IPS-NIHi11 (cell line): Measurements from ENCODE around the gene ABLIM1.

Experiments used
- DNase-seq: peaks from one replicate; pipeline ENCODE4 v3.0.0; 2012; ENCODE audit warnings: mixed read lengths, low spot score

ABLIM1 gene

DNA sequence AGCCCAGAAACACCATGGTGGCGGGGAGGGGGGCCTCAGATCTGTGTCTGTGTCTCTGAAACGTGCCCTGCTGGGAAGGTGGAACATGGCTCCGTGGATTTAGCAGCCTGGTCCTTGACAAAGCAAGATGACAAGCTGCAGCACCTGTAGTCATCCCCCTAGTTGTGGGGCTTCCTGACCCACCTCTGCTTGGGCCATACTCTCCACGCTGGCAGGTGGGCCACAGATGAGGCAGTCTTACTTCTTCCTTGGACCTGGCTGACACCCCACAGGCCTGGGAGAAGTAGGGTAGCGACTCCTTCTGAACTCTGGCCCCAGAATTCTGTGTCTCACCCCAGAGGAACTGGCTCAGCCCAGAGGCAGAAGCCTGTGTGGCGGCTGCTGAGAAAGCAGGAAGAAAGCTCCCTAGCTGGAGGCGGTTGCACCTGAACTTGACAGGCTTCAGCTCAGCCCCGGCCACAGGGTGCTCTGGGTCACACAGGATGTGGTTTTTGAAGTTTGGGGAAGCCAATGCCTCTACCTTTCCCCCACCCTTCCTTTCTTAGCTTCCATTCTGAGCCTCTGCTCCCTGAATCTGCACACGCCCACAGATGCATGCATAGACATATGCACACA lies 113.9 kb downstream of the ABLIM1 start:
- DNase-seq = no peak

DNA sequence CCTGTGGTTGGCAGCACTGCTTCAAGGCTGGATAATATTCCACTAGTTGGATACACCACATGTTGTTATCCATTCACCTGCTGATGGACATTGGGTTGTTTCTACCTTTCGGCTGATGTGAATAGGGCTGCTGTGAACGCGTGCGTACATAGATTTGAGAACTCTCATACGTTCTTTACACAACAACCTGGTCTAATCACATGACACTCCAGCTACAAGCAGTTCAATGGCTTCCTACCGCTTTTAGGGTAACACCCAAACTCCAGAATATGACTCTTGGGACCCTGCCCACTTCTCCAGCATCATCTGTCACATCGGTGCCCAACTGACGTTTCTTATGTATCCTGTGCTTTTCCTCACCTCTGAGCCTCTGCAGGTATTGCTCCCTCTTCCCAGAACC lies 114.6 kb downstream of the ABLIM1 start:
- no peak for DNase-seq

DNA sequence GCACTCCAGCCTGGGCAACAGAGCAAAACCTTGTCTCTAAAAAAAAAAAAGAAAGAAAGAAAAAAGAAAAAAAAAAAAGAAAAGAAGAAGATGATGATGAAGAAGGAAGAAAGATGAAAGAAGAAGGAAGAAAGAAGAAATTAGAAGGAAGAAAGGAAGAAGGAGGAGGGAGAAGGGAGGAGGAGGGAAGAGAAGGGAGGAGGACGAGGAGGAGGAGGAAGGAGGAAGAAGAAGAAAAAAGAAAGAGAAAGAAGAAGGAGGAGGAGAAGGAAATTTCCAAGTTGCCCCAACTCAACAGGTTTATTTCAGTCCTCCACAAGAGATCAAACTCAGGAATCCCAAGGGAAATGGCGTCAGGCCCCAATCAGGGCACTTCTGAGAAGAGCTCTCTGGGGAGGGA lies 115.7 kb downstream of the ABLIM1 start:
- no peak for DNase-seq

DNA sequence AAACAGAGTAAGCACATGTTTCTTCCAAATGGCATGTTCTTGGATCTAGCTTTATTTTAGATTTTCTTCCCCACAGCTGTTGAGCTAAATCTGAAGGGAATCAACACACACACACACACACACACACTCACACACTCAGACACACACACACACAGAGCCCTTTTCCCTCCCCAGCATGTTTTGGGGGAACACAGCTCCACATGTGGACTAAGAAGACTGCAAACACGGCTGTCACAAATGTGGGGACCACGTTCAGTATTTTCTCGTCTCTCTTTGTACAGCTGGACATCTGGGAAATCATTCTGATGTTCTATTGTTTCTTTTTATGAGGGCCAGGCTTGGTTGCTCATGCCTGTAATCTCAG lies 116.3 kb downstream of the ABLIM1 start:
- no peak for DNase-seq

DNA sequence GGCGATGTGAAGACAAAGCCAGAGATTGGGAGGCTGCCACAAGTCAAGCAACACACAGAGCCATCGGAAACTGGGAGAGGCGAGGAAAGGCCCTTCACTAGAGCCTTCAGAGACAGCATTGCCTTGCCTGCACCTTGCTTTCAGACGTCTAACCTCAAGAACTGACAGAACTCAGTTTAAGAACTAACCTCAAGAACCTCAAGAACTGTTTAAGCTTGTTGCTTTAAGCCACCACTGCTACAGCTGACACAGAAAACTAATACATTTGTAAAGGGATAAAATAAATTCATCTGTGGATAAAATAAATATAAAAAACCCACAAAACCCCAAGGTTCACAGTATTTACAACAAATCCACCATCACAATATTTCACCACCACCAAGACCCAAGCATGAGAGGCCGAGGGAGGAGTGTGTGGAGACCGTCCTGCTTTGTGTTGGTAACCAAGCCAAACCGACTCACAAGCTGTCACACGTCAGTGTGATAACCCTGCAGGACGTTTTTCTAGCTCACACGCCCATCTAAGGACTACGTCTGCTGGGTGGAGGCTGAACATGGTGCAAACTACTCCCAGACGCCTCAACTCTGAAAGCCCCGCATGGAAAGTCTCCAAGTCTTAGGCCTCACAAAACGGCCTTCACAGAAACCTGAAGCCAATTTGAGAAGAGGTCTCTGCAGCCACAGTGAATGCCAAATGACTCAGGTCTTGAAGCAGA lies 116.8 kb downstream of the ABLIM1 start:
- DNase-seq = no peak

DNA sequence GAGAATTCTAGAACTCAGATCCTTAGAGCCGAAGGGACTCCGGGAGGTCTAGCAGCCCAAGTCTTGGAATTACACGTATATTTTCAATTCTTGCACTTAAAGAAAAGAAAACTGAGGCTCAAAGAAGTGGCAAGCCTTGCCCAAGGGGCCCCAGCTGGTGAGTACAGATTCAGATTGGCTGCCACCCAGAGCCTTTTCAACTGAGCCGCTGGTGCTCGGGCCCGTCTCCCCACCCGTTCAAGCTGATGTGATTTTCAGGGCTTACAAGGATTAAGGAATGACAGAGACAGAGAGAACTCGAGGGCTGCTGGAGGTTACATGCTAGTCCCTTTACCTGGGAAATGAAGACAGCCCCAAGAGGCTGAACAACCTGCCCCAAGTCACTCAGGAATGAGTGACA lies 117.8 kb downstream of the ABLIM1 start:
- no peak for DNase-seq

DNA sequence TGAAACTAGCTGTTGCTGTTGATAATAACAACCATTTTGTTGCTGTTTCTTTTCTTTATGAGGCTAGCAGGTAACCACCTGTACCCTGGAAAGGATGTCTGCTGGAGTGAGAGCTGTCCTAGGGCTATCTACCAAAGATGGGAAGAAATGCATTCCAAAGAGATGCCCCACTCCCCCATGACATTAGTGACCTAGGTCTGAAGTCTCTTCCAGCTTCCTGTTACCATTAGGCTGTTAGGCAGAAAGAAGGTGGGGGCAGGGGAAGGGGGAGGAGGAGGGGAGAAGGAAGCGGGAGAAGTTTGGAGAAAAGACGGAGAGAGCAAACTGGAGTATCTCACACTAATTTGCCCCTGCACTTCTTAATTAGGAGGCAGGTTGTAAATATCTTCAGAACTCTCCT lies 118.5 kb downstream of the ABLIM1 start:
- DNase-seq = peak; percentile 46

DNA sequence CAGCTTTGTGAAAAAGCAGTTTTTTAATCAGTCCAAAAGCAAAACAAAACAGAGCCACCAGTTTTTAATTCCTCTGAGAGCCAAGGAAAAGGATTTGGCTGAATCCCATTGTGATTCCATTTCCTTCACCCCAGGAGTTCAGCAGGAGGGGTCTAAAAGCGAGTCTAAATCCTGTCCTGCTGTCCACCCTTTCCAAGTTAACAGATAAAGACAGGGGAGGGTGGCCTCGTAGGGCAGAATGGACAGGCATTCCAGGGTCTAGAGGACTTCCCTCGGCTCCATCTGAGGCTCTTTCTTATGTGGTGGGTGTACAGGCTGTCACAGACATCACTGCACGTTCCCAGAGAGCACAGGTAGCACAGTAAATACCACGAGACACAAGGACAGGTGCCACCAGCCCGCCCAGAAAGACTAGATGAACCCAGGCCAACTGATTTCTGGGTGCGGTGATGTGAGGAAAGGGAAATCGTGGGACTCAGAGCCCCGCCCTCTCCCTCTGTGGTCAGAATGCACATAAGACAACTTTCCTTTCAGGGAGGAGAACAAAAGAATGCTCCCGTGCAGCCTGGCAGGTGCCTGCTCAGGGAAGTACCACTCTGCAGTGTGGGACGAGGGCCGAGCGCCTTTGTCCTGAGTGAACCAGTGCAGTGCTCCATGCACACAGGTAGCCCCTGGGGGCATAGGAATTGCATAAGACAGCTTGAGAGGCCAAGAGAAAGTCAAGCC lies 119.7 kb downstream of the ABLIM1 start:
- peak; percentile 60 for DNase-seq

DNA sequence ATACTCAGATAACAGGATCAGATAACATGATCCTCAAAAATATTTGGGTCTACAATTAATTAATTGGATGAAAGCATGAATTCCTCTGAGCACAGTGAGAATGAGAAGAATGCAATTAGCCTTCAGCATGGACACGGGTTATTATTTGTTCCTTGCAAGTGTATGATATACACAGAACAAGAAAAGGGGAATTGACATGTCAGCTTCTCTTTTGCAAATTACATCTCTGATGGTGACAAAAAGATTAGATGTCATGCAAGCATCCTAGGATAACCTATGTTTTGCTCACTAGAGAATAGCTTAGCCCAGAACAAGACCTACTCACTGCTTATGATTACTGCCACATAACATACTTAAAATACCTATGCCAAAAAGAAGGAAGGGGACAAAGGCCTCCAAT lies 120.3 kb downstream of the ABLIM1 start:
- DNase-seq = no peak

DNA sequence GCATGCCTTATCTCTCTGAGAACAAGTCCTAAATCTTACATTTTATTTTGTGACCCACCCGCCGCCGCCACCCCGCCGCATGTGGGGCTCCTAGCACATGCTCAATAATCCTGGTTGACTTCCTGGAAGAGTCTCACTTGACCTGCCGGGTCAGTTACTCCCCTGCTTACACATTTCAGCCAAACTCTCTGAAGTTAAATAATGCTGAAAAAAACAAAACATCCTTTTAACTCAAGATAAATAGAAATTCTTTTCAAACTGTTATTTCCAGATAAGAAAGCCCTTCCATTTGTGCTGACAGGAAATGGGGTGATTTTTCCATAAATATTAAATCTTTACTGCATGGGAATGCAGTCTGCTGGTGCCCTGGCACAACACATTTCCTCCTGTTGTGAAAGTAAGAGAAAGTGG lies 123.5 kb downstream of the ABLIM1 start:
- no peak for DNase-seq

DNA sequence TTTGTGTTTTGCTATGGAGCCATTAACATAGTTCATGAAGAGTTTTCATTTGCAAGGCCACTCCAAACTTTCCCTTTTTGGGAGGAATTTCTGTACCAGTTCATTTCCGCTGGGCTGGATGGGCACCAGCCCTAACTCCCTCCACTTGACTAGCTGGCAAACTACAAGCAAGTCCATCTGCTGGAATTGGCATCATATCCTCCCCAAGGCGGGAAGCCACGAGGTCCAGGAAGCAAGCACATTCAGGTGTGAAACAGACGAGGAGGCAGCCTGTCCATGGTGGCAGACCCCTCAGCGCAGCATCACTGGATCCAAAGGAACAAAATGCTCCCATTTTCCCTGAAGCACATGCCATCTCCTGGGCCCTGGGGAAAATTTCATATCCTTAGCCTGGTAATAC lies 125.8 kb downstream of the ABLIM1 start:
- no peak for DNase-seq

DNA sequence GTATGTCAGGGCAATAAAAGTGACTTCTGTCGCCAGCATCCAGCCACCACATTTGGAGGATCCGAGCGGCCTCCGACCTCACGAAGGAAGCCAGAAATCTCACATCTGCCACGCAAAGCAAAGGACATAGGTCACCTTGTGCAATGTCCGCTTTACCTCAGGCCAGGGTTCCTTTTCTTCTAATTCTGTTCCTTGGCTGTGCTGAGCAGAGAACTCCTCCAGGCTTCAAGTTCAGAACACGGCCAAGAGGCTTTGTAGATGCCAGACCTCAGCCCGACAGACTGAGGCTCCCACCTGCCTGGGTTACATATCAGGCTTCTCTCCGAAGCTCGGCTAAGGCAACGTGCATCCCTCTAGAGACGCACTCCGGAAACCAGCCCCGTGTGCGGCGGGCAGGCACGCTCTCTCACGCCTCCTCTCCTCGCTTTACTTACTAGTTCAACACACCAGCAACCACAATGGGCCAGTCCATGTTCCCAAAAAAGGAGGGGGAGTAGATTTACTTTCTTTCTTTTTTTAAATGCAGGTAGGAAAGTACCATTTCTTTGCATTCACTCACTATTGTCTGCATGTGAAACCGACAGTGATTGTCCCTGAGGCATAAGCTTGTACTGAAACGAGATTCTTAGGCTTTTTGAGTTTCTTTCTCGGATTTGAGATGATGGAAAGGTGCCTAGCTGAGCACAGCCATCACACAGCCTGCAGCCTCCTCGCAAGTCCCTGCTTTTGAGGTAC lies 131.4 kb downstream of the ABLIM1 start:
- DNase-seq = peak; percentile 88

DNA sequence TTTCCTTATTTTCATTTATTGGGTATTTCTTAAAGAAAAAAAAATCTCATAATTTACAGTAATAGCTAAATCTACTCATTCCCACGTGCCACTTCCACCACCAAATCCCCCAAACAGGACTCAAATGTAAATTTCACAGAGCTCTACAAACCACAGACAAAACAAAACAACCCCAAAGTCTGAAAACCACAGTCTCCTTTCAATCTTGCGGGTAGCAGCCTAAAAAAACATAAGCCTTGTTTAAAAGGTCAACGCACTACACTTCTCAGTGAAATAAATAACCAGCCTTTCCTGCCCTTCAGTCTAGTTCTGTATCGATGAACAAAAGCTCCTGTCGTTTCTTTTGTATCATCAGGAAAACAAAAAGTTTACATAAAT lies 132.0 kb downstream of the ABLIM1 start:
- DNase-seq = no peak

DNA sequence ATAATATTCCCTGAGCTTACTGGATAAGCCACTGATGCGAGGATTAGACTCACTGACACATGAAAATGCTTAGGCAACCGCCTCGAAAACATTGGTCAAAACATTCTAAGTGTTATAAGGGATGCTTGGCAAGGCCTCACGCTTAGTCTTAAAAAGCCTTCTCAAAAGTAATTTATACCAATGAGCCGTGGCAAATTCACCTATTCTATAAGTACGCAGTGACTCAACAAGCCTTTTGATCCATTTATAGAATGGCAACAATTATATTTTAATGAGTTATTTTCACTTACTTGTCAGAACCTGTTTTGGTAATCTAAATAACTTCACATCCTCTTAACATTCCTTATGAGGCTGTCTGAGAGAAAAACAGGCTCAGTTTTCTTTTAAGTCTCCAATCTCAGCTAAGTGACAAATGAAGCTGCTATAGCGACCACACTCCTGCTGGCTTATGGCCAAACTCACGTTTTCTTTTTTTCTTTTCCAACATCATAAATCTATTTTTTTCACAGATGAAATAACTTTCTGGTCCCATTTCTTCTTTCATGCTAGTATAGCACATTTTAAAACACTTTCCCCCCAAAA lies 132.6 kb downstream of the ABLIM1 start:
- no peak for DNase-seq

DNA sequence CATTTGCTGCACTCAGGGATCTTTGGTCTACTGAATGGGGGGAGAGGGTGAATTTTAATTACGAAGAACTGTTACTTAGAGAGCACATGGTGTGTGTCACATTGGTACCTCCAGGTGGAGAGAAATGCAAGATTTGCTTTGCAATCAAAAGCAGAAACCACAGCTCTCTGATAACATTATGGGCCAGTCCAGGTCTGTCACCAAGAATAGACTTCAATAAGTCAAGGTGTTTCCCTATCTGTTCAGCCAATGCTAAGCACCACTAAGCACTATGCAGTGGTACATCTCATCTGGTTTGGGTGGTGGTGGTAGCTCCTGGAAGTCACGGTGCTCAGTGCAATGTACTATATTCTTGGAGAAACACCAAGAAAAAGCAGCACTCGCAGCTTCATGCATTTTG lies 134.2 kb downstream of the ABLIM1 start:
- no peak for DNase-seq

DNA sequence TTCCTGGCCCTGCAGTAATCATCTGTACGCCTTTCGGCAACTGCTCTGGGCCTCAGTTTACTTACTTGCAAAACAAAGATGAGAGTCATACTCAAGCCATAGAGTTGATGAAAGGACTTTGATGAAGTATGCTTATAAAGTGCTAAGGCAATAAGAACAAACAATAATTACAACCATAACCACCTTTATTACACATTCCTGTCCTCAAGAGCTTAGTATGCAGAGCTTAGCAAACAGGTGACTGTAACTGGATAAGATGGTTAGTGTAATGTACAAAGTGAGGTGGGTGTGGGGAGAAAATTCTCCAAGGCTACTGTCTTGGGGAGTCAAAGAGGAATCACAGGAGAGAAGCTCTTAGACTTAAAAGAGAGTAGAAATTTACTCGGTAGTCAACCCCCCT lies 136.8 kb downstream of the ABLIM1 start:
- no peak for DNase-seq

DNA sequence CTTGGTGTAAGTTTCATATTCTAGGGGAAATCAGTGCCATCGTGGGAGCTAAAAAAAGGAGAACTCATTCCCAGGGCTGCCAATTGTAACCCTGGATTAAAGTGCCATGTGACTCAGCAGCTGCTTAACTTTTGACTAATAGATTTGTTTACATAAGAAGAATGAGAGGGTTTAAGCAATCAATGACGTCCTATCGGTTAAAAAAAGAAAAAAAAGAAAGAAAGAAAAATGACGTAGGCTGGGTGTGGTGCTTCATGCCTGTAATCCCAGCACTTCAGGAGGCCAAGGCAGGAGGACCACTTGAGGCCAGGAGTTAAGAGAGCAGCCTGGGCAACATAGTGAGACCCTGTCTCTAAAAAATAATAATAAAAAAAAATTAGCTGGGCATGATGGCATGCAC lies 137.6 kb downstream of the ABLIM1 start:
- no peak for DNase-seq

DNA sequence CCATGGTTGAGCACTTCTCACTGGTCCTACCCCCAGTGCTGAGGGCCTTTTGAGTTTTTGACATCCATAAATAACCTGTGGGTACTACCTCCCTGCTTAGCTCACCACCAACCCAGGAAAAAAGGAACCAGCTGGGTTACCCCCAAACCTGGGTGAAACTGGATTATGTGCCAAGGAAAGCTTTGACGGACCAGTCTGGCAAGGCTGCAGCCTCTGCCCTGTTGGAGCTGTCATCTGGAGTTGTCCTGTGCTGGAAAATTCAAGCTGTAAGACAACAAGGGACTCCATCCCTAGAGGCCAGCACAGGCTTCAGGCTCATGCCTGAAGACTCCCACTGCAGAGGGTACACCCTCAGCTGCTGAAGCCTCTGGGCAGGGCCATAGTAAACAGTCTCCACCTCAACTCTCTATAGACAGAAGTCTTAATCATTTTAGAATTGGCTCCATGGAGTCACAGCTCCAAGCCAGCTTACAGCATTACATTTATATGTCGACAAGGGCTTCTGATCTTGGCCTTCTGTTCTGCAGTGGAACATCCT lies 138.2 kb downstream of the ABLIM1 start:
- DNase-seq = no peak

DNA sequence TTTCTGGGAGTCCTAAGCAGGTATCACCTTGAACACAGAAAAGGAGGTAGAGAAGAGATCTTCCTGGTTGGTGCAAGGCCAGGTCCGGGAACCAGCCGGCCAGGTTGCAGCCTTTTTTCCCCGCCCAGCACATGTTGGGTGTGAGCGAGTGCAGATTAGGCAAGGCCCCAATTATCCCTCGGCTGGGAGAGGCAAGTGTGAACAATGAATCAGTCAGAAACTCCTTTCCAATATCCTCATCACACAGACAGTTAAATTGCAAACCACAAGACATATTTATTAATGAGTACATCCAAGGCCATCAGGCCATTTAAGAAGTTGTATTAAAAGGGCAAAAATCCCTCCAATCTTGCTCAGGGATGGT lies 138.8 kb downstream of the ABLIM1 start:
- no peak for DNase-seq

DNA sequence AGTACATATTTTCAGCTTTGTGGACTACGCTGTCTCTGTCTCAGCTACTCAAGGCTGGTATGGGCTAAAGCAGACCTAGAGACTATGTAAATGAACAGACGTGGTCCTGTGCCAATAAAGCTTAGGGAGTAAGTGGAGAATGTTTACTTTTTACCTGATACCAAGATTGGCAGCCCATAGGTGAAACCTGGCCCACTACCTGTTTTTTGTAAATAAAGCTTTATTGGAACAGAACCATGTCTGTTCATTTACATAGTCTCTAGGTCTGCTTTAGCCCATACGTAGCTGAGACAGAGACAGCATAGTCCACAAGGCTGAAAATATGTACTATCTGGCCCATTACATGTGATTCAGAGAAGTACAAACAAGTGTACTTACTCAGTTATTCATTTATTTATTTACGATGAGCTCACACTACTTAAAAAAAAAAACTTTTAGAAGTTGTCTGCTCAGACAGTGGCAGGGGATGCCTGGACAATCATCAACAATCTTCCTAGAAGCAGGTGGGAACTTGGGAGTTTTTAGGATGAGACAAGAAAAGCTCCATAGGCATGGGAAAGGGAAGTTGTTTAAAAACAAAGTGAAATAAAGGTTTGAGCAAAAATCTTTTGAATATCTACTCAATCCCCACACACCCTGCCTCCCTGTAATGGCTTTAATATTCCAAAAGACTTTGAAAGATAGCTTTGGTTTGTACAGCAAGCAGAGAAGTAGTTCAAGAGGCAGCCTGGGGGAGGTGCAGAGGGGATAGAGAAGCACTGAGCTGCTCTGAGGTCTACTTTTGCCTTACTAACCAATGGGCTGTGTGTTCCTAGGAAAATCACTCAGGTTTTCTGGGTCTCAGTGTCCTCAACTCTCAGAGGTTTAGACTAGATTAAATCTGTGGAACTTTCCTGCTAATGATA lies 139.4 kb downstream of the ABLIM1 start:
- DNase-seq = no peak
